ENCODE results near the gene ZSCAN20.

The ZSCAN20 gene

DNA sequence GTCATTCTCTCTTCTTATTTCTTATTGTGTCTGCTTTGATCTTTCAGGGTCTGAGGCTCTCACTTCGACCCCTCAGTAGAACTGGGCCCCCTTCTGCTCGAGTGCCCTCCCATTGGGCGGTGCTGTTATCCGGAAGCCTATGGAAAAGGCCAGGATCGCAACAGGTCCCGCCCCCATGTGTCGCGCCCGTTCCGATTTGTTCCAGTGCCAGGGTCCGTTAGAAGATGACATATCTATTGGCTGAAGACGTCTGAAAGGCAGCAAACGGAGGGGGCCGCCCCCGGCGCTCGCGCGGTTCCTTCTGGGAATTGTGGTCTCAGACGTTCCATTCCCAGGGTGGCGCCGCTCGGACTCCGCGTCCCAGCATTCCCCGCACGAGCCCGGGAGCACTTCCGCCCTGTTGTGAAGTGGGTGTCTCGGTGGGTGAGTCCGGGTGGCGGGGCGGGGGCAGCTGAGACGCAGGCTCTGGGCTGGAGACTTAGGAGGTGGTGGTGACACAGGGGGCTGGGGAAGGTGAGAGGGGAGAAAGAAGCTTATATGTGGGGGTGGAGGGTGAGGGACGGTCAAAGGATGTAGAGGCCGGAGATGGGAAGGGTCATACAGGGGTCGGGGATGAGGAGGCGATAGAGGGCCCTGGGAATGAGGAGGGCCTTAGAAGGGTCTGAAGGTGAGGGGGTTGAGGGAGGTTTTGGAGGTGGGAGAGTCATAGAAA is at the start of gene ZSCAN20:
Gene ZSCAN20 (plus strand): TSS at position 377 of the 712 bp plus-strand sequence. CDS start 6,644 bp downstream, outside the sequence.
- peaks cover 3% of the 10 kb centered on the region for H3K27me3 Mint-ChIP-seq (ENCODE audit: low read depth, poor library complexity)
- no peak within 1 kb of the TSS for H3K27ac Mint-ChIP-seq
- TF ChIP-seq, protein P1, sequence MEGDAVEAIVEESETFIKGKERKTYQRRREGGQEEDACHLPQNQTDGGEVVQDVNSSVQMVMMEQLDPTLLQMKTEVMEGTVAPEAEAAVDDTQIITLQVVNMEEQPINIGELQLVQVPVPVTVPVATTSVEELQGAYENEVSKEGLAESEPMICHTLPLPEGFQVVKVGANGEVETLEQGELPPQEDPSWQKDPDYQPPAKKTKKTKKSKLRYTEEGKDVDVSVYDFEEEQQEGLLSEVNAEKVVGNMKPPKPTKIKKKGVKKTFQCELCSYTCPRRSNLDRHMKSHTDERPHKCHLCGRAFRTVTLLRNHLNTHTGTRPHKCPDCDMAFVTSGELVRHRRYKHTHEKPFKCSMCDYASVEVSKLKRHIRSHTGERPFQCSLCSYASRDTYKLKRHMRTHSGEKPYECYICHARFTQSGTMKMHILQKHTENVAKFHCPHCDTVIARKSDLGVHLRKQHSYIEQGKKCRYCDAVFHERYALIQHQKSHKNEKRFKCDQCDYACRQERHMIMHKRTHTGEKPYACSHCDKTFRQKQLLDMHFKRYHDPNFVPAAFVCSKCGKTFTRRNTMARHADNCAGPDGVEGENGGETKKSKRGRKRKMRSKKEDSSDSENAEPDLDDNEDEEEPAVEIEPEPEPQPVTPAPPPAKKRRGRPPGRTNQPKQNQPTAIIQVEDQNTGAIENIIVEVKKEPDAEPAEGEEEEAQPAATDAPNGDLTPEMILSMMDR (IDR thresholded peaks at IDR 0.05): no peak
- peak within 1 kb of the TSS; percentile 90 for H3K4me3 Mint-ChIP-seq
- peak; percentile 96 for DNase-seq
- H3K36me3 Mint-ChIP-seq (ENCODE audit: low read depth): peaks cover 3% of the 10 kb centered on the region
- H3K4me1 Mint-ChIP-seq: peaks cover 41% of the 10 kb centered on the region
- no peaks in the 10 kb centered on the region for H3K9me3 Mint-ChIP-seq

DNA sequence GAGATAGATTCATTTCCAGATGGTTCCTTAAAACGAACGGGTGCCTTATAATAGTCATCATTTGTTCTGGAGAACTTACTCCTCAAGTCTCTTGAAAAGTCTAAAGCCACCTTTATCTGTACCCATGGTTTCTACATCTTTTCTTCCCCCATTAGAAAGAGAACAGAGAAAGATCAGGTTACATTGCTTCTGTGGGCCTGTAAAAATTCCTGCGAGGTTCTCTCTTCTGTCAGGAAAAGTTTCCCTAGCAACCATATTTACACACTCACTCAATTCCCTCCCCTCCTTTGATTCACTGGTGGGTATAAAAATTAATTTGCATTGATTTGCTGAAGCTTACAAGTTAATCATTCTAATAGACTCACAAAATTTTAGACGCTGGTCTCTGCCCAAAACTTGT is 48.2 kb upstream of the ZSCAN20 start:
- H3K36me3 Mint-ChIP-seq (ENCODE audit: low read depth): peaks cover 71% of the 10 kb centered on the region
- peak overlapping the region; percentile 35 for H3K4me3 Mint-ChIP-seq
- H3K4me1 Mint-ChIP-seq: peaks cover 29% of the 10 kb centered on the region
- H3K27me3 Mint-ChIP-seq (ENCODE audit: low read depth, poor library complexity): no peaks in the 10 kb centered on the region
- peaks cover 29% of the 10 kb centered on the region for H3K9me3 Mint-ChIP-seq
- no peak for DNase-seq
- H3K27ac Mint-ChIP-seq: peak overlapping the region; percentile 46
- TF ChIP-seq, protein P1 (IDR thresholded peaks at IDR 0.05): no peak

DNA sequence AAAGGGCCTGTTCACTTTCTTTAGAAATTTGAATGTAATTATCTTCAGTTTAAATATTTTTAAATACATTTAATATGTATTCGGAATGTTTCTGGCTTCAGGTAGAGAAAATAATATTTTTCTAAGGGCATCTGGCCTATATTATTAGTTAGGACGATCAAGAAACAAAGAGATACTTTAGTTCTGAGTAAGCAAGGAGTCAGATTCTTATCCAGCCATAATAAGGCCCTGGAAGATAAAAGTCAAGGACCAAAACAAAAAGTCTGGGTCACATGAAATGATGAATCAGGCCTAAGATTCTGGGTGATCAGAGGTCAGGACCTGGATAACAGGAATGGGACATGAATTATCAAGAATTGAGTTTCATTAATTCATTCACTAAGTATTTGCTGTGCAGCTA is 47.8 kb upstream of the ZSCAN20 start:
- Mint-ChIP-seq H3K36me3 (ENCODE audit: low read depth) (peaks cover 67% of the 10 kb centered on the region), H3K4me3 (peak overlapping the region; percentile 35), H3K9me3 (peaks cover 25% of the 10 kb centered on the region), H3K4me1 (peaks cover 29% of the 10 kb centered on the region), H3K27ac (no peak overlapping the region), H3K27me3 (ENCODE audit: low read depth, poor library complexity) (no peaks in the 10 kb centered on the region)
- TF ChIP-seq, protein P1 (IDR thresholded peaks at IDR 0.05): no peak
- no peak for DNase-seq

DNA sequence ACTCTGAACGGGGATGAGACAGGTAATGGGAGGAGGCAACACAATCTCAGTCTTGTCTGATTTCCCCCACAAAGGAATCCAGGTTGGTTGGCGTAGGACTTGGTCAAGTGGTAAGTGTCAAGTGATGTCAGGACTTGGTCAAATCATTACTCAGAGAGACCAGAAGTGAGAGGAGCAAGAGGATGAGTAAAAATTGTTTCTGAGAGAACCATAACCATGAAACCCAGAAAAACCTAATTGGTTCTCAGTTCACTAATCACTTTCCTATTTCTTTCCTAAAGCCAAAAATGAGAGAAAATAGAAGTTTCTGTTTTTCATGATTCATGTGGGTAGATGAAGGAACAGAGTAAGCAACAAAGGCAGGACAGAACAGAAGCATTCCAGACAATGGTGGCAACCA is 46.5 kb upstream of the ZSCAN20 start:
- Mint-ChIP-seq H3K36me3 (ENCODE audit: low read depth) (peaks cover 54% of the 10 kb centered on the region), H3K4me1 (peaks cover 28% of the 10 kb centered on the region), H3K9me3 (peaks cover 14% of the 10 kb centered on the region), H3K27me3 (ENCODE audit: low read depth, poor library complexity) (no peaks in the 10 kb centered on the region), H3K4me3 (peak overlapping the region; percentile 68), H3K27ac (no peak overlapping the region)
- TF ChIP-seq, protein P1 (IDR thresholded peaks at IDR 0.05): no peak
- DNase-seq: no peak

DNA sequence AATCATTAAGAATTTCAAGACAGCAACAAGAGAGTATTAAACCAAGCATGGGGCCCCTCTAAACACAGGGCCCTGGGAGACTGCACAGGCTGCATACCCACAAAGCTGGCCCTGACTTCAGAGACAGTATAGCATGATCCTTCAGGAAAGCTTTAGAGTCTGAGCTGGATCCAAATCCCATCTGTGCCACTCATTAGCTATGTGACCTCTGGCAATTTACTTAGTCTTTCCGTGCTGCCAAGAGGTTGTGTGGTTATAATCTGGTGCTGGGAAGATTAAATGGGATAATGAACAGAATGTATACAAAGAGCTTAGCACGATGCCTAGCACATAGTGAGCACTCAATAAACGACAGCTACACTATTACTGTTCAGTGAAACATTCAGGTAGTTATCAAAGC is 45.5 kb upstream of the ZSCAN20 start:
- no peak overlapping the region for H3K27ac Mint-ChIP-seq
- DNase-seq: no peak
- TF ChIP-seq, protein P1 (IDR thresholded peaks at IDR 0.05): no peak
- no peaks in the 10 kb centered on the region for H3K27me3 Mint-ChIP-seq (ENCODE audit: low read depth, poor library complexity)
- H3K4me3 Mint-ChIP-seq: no peak overlapping the region
- H3K4me1 Mint-ChIP-seq: peaks cover 23% of the 10 kb centered on the region
- peaks cover 44% of the 10 kb centered on the region for H3K36me3 Mint-ChIP-seq (ENCODE audit: low read depth)
- peaks cover 8% of the 10 kb centered on the region for H3K9me3 Mint-ChIP-seq

DNA sequence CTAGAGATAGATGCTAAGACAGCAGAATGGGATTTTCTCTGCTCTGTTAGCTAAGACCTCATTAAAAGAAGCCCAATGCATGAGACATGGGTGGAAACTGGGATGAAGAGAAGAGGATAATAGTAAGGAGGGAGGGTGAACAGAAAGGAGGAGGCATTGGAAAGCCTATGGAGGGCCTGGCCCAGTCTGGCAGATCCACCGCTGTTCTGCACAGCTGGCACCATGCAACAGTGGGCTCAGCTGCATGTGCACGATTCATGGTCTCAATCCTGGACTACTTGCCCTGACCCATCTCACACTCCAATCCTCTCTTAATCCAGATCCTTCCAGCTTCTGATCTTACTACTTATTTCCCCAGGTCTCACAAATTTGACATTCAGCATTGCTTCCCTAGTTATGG is 43.8 kb upstream of the ZSCAN20 start:
- Mint-ChIP-seq H3K4me1 (peaks cover 15% of the 10 kb centered on the region), H3K36me3 (ENCODE audit: low read depth) (peaks cover 27% of the 10 kb centered on the region), H3K27me3 (ENCODE audit: low read depth, poor library complexity) (no peaks in the 10 kb centered on the region), H3K9me3 (peaks cover 8% of the 10 kb centered on the region), H3K4me3 (no peak overlapping the region), H3K27ac (no peak overlapping the region)
- TF ChIP-seq, protein P1 (IDR thresholded peaks at IDR 0.05): no peak
- no peak for DNase-seq

All from nephron progenitor cell (in vitro differentiated cells).